GM12892 (cell line): ENCODE data around the gene PPP6R3.

Experiments used
- POLR2A ChIP-seq: IDR thresholded peaks from 2 replicates; pipeline ENCODE4 v1.6.1; 2011; ENCODE audit warnings: low read depth, low read length, control low read depth
- POLR2AphosphoS5 ChIP-seq: IDR thresholded peaks from 2 replicates; pipeline ENCODE4 v1.6.1; 2011; ENCODE audit warnings: low read depth, low read length, control low read depth

- TF ChIP-seq POLR2A (no peak), POLR2AphosphoS5 (no peak)
Measured at GRCh38 chr11:68497761-68498160, 37.2 kb downstream of the PPP6R3 start.
